ENCODE results near the gene TROAP. TPM values are rescaled to one million over a fixed set of nuclear protein-coding genes. Genes with fewer than 3 reads are reported as not detected.

Gene TROAP
- total RNA-seq, 2 experiments from 2014 or later = 73.8 to 80.4 TPM

Other genes starting within 250 kb of the TROAP start
- gene DHH, start 228.5 kb upstream of the TROAP start, total RNA-seq = under 1 TPM; 0.11 to 0.25 TPM
- 100 to 1,000 TPM; 111 to 112 TPM for gene LMBR1L, start 212.4 kb upstream of the TROAP start, total RNA-seq
- gene TUBA1B, start 191.9 kb upstream of the TROAP start, total RNA-seq = 1,000 to 10,000 TPM; 1,302 to 1,389 TPM
- 100 to 1,000 TPM in 1 of 2 experiments, 10 to 100 TPM in 1; 99.5 to 101 TPM for gene TUBA1A, start 134.2 kb upstream of the TROAP start, total RNA-seq
- gene TUBA1C, start 58.2 kb upstream of the TROAP start, total RNA-seq = 100 to 1,000 TPM; 162 to 168 TPM
- under 1 TPM in 1 of 2 experiments, not detected in 1; 0.67 TPM for gene PRPH, start 28.1 kb upstream of the TROAP start, total RNA-seq
- gene C1QL4, start 13.9 kb downstream of the TROAP start, total RNA-seq = not detected
- gene DNAJC22, start 23.6 kb downstream of the TROAP start, total RNA-seq = under 1 TPM; 0.11 to 0.31 TPM
- gene SPATS2, start 44.2 kb downstream of the TROAP start, total RNA-seq = 10 to 100 TPM; 12.1 to 13.3 TPM
- gene KCNH3, start 215.8 kb downstream of the TROAP start, total RNA-seq = 1 to 10 TPM; 5.4 to 5.8 TPM
- 10 to 100 TPM; 83.8 to 83.9 TPM for gene MCRS1, start 244.9 kb downstream of the TROAP start, total RNA-seq

All from activated naive CD8-positive, alpha-beta T cell treated with anti-CD3 and anti-CD28 coated beads, Interleukin-2, amount 10 ng/mL, durations not matched to agents 7 days and 5 days (primary cell).